AG09309 (cell line): ENCODE data around the gene COX5A.

Source experiments
- DNase-seq: peaks from one replicate; pipeline ENCODE4 v3.0.0-alpha.2; 2010; ENCODE audit warnings: low read depth
- H3K4me3 ChIP-seq: 2 replicates; pipeline ENCODE4 v1.5.1; 2011; ENCODE audit warnings: mild to moderate bottlenecking, low read depth, low read length, moderate library complexity; ENCODE audit not compliant: control insufficient read depth
- TF ChIP-seq, protein P1 (sequence below): IDR thresholded peaks from 2 replicates; pipeline ENCODE4 v1.5.1; 2011; ENCODE audit warnings: mild to moderate bottlenecking, low read depth, low read length, inconsistent platforms; ENCODE audit not compliant: insufficient read depth, control insufficient read depth; ENCODE audit errors: missing control alignments

Gene COX5A

GRCh38 chr15:74908635-74909034 lies 29.2 kb downstream of the COX5A start:
- no peak overlapping the region for H3K4me3 ChIP-seq
- DNase-seq = no peak
- TF ChIP-seq, protein P1, sequence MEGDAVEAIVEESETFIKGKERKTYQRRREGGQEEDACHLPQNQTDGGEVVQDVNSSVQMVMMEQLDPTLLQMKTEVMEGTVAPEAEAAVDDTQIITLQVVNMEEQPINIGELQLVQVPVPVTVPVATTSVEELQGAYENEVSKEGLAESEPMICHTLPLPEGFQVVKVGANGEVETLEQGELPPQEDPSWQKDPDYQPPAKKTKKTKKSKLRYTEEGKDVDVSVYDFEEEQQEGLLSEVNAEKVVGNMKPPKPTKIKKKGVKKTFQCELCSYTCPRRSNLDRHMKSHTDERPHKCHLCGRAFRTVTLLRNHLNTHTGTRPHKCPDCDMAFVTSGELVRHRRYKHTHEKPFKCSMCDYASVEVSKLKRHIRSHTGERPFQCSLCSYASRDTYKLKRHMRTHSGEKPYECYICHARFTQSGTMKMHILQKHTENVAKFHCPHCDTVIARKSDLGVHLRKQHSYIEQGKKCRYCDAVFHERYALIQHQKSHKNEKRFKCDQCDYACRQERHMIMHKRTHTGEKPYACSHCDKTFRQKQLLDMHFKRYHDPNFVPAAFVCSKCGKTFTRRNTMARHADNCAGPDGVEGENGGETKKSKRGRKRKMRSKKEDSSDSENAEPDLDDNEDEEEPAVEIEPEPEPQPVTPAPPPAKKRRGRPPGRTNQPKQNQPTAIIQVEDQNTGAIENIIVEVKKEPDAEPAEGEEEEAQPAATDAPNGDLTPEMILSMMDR = no peak

DNA sequence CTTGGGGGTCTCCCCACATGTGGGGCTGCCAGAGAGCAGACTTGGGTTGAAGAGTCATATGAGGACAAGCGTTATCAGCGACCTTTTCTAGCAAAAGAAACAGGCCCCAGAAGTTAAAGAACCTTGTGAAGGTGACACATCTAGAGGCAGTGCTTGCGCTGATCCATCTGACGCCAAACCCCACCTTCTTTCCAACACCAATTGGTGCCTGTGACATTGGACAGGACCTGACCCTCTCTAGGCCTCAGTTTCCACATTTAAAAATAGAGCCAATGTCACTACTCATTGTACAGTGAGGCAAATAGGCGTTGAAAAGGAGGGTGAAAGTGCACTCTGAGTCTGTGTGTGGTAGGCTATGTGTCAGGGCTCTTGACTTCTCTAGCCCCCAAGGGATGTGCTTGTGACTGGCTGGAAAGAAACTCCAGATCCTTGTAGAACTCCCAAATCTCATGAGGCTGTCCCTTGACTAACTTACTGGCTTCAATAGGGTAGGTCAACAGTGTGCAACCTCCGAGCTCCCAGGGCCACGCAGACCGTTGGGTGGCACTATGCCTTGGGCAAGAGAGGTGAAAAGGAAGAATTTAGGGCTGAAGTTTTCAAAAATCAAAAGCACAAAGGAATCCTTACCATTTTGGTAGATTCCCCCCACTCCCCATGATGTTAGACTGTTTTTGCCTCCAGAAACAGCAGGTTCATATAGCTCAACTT lies 30.6 kb downstream of the COX5A start:
- peak overlapping the region; percentile 96 for H3K4me3 ChIP-seq
- TF ChIP-seq, protein P1 = no peak
- no peak for DNase-seq

- TF ChIP-seq, protein P1 = no peak
- peak within 1 kb of the TSS; percentile 96 for H3K4me3 ChIP-seq
- DNase-seq = peak; percentile 42
These were observed 31.3 kb downstream of the COX5A start, which contains the start of gene FAM219B for GRCh38 chr15:74906450-74907162. Gene FAM219B (minus strand): TSS chr15:74906851. CDS start chr15:74906800, 51 bp downstream.

- DNase-seq = no peak
- H3K4me3 ChIP-seq = peak overlapping the region; percentile 96
- TF ChIP-seq, protein P1 = no peak
These were observed 31.8 kb downstream of the COX5A start for GRCh38 chr15:74906067-74906449.

- DNase-seq = no peak
- TF ChIP-seq, protein P1 = no peak
These were observed 33.6 kb downstream of the COX5A start for GRCh38 chr15:74904190-74904805.

DNA sequence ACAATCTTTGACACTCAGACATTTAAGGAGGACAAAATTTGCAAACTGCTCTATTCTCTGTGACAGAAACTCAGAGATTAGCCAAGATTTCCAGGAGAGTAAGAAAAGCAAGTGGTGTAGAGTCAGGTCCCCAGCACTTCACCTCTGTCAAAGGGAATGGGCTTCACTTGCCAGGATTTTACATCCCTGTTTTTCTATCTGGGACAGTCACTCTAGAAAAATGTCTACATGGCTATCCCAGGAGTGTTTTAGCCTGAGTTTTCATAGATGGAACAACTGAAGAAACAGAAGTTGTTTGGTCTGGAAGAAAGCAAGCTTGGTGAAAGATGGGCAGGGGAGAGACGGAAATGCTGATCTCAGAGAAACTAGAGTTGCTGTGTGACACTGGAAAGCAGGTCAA lies 34.2 kb downstream of the COX5A start:
- DNase-seq = no peak
- no peak overlapping the region for H3K4me3 ChIP-seq
- TF ChIP-seq, protein P1 = no peak

More at GRCh38 chr15:74904190-74904805, 33.6 kb downstream of the COX5A start:
- no peak overlapping the region for H3K4me3 ChIP-seq
